GM23338 (cell line): ENCODE measurements around the gene SERP2.

Source experiments
- CREB1 ChIP-seq: fragments of 250-450 bp; sonication (Bioruptor Pico); IDR thresholded peaks from 2 replicates; pipeline ENCODE4 v1.5.0; 2020; ENCODE audit warnings: low read depth, mild to moderate bottlenecking, moderate library complexity
- EZH2 ChIP-seq: fragments of 200-600 bp; sonication (generic); IDR thresholded peaks from one replicate; pipeline ENCODE4 v1.8.0; 2017; ENCODE audit warnings: antibody characterized with exemption, mild to moderate bottlenecking, low read depth; ENCODE audit not compliant: unreplicated experiment
- EZH2phosphoT487 ChIP-seq: fragments of 200-600 bp; sonication (generic); IDR thresholded peaks from one replicate; pipeline ENCODE4 v1.8.1; 2018; ENCODE audit warnings: antibody characterized with exemption; ENCODE audit not compliant: unreplicated experiment
- JUNB ChIP-seq: IDR thresholded peaks from one replicate; pipeline ENCODE4 v1.6.1; 2016; ENCODE audit warnings: antibody characterized with exemption; ENCODE audit not compliant: unreplicated experiment
- POLR2AphosphoS5 ChIP-seq: IDR thresholded peaks from 2 replicates; pipeline ENCODE4 v1.6.1; 2016; ENCODE audit warnings: antibody characterized with exemption, low read depth
- STAT1 ChIP-seq: IDR thresholded peaks from one replicate; pipeline ENCODE4 v1.6.1; 2016; ENCODE audit warnings: antibody characterized with exemption; ENCODE audit not compliant: unreplicated experiment
- ZNF114 ChIP-seq: fragments of 250-450 bp; sonication (Bioruptor Pico); IDR thresholded peaks from 2 replicates; pipeline ENCODE4 v1.5.0; 2020; ENCODE audit warnings: mild to moderate bottlenecking, moderate library complexity
- ZNF331 ChIP-seq: fragments of 250-450 bp; sonication (Bioruptor Pico); IDR thresholded peaks from 2 replicates; pipeline ENCODE4 v1.5.0; 2020; ENCODE audit warnings: low read depth, mild to moderate bottlenecking, moderate library complexity
- TF ChIP-seq, protein P1 (sequence below): IDR thresholded peaks from one replicate; pipeline ENCODE4 v1.6.1; 2018; ENCODE audit warnings: antibody characterized with exemption; ENCODE audit not compliant: unreplicated experiment
- TF ChIP-seq, protein P2 (sequence below), 2 experiments: fragments of 200-600 bp in 1 of 2; sonication (generic) in 1 of 2; conservative IDR thresholded peaks; 2 replicates each; pipeline versions ENCODE4 v1.5.1 to v1.6.1; 2016 to 2017; ENCODE audit warnings: antibody characterized with exemption in 2 of 2, low read depth in 2 of 2, mild to moderate bottlenecking in 2 of 2, moderate library complexity in 1 of 2
- TF ChIP-seq, protein P3 (sequence below): IDR thresholded peaks from 2 replicates; pipeline ENCODE4 v1.6.1; 2016; ENCODE audit warnings: antibody characterized with exemption

GRCh38 chr13:44393391-44393790 lies 19.8 kb downstream of the SERP2 start:
- TF ChIP-seq JUNB (no peak), POLR2AphosphoS5 (no peak), EZH2phosphoT487 (no peak), STAT1 (no peak), CREB1 (CRISPR knock-in tag) (no peak), EZH2 (no peak), ZNF114 (CRISPR knock-in tag) (no peak), ZNF331 (CRISPR knock-in tag) (no peak)
- TF ChIP-seq, protein P1, sequence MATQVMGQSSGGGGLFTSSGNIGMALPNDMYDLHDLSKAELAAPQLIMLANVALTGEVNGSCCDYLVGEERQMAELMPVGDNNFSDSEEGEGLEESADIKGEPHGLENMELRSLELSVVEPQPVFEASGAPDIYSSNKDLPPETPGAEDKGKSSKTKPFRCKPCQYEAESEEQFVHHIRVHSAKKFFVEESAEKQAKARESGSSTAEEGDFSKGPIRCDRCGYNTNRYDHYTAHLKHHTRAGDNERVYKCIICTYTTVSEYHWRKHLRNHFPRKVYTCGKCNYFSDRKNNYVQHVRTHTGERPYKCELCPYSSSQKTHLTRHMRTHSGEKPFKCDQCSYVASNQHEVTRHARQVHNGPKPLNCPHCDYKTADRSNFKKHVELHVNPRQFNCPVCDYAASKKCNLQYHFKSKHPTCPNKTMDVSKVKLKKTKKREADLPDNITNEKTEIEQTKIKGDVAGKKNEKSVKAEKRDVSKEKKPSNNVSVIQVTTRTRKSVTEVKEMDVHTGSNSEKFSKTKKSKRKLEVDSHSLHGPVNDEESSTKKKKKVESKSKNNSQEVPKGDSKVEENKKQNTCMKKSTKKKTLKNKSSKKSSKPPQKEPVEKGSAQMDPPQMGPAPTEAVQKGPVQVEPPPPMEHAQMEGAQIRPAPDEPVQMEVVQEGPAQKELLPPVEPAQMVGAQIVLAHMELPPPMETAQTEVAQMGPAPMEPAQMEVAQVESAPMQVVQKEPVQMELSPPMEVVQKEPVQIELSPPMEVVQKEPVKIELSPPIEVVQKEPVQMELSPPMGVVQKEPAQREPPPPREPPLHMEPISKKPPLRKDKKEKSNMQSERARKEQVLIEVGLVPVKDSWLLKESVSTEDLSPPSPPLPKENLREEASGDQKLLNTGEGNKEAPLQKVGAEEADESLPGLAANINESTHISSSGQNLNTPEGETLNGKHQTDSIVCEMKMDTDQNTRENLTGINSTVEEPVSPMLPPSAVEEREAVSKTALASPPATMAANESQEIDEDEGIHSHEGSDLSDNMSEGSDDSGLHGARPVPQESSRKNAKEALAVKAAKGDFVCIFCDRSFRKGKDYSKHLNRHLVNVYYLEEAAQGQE, result no peak
- TF ChIP-seq, protein P2, sequence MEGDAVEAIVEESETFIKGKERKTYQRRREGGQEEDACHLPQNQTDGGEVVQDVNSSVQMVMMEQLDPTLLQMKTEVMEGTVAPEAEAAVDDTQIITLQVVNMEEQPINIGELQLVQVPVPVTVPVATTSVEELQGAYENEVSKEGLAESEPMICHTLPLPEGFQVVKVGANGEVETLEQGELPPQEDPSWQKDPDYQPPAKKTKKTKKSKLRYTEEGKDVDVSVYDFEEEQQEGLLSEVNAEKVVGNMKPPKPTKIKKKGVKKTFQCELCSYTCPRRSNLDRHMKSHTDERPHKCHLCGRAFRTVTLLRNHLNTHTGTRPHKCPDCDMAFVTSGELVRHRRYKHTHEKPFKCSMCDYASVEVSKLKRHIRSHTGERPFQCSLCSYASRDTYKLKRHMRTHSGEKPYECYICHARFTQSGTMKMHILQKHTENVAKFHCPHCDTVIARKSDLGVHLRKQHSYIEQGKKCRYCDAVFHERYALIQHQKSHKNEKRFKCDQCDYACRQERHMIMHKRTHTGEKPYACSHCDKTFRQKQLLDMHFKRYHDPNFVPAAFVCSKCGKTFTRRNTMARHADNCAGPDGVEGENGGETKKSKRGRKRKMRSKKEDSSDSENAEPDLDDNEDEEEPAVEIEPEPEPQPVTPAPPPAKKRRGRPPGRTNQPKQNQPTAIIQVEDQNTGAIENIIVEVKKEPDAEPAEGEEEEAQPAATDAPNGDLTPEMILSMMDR (conservative IDR thresholded peaks at IDR 0.05; ENCODE audit: low read depth in 2 of 2), result no peak
- TF ChIP-seq, protein P3, sequence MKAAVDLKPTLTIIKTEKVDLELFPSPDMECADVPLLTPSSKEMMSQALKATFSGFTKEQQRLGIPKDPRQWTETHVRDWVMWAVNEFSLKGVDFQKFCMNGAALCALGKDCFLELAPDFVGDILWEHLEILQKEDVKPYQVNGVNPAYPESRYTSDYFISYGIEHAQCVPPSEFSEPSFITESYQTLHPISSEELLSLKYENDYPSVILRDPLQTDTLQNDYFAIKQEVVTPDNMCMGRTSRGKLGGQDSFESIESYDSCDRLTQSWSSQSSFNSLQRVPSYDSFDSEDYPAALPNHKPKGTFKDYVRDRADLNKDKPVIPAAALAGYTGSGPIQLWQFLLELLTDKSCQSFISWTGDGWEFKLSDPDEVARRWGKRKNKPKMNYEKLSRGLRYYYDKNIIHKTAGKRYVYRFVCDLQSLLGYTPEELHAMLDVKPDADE, result no peak
